Measurements from ENCODE around the gene HDHD3.

HDHD3 gene

DNA sequence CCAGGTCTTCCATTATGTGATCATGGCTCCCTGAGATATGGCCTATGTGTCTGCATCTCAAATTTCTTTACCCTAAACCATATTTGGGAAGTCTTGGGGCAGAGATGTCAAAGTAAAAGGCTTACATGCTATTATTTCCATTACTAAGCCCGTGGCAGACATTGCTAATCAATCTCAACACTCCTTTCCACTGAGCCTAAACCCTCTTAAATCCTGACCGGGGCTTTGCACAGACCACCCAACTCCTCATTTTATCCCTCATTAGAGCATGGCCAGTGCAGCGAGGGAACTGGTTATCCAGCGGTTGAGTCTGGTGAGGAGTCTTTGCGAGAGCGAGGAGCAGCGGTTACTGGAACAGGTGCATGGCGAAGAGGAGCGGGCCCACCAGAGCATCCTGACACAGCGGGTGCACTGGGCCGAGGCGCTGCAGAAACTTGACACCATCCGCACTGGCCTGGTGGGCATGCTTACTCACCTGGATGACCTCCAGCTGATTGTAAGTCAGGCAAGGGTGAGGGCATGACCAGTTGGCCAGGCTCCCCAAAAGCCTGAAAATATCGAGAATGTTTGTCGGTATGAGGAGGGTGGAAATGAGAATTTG lies 16.4 kb downstream of the HDHD3 start:
- H3K27me3 ChIP-seq (ENCODE audit: insufficient read depth, poor library complexity, severe bottlenecking) = no peaks in the 10 kb centered on the region
- TF ChIP-seq SPI1 (IDR thresholded peaks at IDR 0.05; ENCODE audit: borderline replicate concordance, low read depth) (no peak), POLR2AphosphoS5 (IDR thresholded peaks at IDR 0.05; ENCODE audit: low read depth) (no peak), GABPA (IDR thresholded peaks at IDR 0.05; ENCODE audit: low read depth) (no peak)
- TF ChIP-seq, protein P1, sequence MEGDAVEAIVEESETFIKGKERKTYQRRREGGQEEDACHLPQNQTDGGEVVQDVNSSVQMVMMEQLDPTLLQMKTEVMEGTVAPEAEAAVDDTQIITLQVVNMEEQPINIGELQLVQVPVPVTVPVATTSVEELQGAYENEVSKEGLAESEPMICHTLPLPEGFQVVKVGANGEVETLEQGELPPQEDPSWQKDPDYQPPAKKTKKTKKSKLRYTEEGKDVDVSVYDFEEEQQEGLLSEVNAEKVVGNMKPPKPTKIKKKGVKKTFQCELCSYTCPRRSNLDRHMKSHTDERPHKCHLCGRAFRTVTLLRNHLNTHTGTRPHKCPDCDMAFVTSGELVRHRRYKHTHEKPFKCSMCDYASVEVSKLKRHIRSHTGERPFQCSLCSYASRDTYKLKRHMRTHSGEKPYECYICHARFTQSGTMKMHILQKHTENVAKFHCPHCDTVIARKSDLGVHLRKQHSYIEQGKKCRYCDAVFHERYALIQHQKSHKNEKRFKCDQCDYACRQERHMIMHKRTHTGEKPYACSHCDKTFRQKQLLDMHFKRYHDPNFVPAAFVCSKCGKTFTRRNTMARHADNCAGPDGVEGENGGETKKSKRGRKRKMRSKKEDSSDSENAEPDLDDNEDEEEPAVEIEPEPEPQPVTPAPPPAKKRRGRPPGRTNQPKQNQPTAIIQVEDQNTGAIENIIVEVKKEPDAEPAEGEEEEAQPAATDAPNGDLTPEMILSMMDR (IDR thresholded peaks at IDR 0.05; ENCODE audit: insufficient read depth, low read length) = no peak
- TF ChIP-seq, protein P2, sequence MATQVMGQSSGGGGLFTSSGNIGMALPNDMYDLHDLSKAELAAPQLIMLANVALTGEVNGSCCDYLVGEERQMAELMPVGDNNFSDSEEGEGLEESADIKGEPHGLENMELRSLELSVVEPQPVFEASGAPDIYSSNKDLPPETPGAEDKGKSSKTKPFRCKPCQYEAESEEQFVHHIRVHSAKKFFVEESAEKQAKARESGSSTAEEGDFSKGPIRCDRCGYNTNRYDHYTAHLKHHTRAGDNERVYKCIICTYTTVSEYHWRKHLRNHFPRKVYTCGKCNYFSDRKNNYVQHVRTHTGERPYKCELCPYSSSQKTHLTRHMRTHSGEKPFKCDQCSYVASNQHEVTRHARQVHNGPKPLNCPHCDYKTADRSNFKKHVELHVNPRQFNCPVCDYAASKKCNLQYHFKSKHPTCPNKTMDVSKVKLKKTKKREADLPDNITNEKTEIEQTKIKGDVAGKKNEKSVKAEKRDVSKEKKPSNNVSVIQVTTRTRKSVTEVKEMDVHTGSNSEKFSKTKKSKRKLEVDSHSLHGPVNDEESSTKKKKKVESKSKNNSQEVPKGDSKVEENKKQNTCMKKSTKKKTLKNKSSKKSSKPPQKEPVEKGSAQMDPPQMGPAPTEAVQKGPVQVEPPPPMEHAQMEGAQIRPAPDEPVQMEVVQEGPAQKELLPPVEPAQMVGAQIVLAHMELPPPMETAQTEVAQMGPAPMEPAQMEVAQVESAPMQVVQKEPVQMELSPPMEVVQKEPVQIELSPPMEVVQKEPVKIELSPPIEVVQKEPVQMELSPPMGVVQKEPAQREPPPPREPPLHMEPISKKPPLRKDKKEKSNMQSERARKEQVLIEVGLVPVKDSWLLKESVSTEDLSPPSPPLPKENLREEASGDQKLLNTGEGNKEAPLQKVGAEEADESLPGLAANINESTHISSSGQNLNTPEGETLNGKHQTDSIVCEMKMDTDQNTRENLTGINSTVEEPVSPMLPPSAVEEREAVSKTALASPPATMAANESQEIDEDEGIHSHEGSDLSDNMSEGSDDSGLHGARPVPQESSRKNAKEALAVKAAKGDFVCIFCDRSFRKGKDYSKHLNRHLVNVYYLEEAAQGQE (IDR thresholded peaks at IDR 0.05; ENCODE audit: insufficient replicate concordance, low read depth) = no peak
- no peak overlapping the region for H3K4me3 ChIP-seq (replicated peaks; ENCODE audit: insufficient read depth, low read length)
- no peak for DNase-seq (ENCODE audit: low read depth in 1 of 2, low spot score in 1 of 2)
- H3K27ac ChIP-seq (replicated peaks) = no peak overlapping the region

DNA sequence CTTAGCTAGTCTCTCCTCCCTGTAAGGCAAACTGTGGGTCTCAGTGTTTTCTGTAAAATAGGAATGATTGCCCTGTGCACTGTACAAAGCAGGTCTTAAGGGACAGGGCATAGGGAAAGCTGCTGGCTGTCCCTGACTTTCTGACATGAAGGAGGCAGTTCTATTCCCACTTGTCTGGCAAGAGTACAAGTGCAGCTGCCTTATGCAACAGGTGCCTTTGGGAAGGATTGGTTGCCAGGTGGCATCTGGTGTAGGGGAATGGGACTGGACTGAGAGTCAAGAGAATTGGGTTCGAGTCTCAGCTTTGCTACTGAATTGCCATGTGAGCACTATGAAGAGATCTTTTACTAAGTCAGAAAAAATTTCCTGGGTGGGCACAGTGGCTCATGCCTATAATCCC lies 17.4 kb downstream of the HDHD3 start:
- H3K27me3 ChIP-seq (ENCODE audit: insufficient read depth, poor library complexity, severe bottlenecking) = no peaks in the 10 kb centered on the region
- TF ChIP-seq, protein P2 (IDR thresholded peaks at IDR 0.05; ENCODE audit: insufficient replicate concordance, low read depth) = no peak
- TF ChIP-seq SPI1 (IDR thresholded peaks at IDR 0.05; ENCODE audit: borderline replicate concordance, low read depth) (no peak), GABPA (IDR thresholded peaks at IDR 0.05; ENCODE audit: low read depth) (no peak), POLR2AphosphoS5 (IDR thresholded peaks at IDR 0.05; ENCODE audit: low read depth) (no peak)
- TF ChIP-seq, protein P1 (IDR thresholded peaks at IDR 0.05; ENCODE audit: insufficient read depth, low read length) = no peak
- no peak for DNase-seq (ENCODE audit: low read depth in 1 of 2, low spot score in 1 of 2)
- no peak overlapping the region for H3K4me3 ChIP-seq (replicated peaks; ENCODE audit: insufficient read depth, low read length)
- H3K27ac ChIP-seq (replicated peaks) = no peak overlapping the region

DNA sequence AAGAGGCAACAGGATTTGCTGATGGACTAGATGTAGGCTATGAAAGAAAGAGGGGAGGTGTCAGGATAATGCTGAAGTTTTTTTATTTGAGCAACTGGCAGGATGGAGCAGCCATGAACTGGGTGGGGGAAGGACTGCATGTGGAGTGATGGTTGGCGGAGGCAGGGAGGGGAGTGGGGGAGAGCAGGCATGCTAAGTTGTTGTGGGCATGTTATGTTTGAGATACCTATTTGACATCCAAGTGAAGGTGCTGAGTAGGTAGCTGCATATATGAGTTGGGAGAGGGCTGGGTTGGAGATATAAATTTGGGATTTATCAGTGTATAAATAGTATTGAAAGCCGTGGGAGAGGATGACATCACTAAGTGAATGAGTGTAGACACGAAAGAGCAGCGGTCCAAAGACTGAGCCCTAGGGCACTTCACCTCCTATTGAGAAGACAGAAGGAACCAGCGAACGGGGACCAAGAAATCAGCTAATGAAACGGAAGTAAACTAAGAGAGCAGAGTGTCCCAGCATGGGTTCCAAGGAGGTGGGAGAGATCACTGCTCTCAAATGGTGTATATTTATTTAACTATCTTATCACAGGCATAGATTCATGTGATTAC lies 20.0 kb downstream of the HDHD3 start:
- TF ChIP-seq, protein P2 (IDR thresholded peaks at IDR 0.05; ENCODE audit: insufficient replicate concordance, low read depth) = no peak
- Histone ChIP-seq H3K27me3 (ENCODE audit: insufficient read depth, poor library complexity, severe bottlenecking) (no peaks in the 10 kb centered on the region), H3K27ac (replicated peaks) (no peak overlapping the region), H3K4me3 (replicated peaks; ENCODE audit: insufficient read depth, low read length) (no peak overlapping the region)
- DNase-seq (ENCODE audit: low read depth in 1 of 2, low spot score in 1 of 2) = no peak
